Stimulated activated CD4-positive, alpha-beta T cell treated with anti-CD3 and anti-CD28 coated beads, Interleukin-15, amount 100 ng/mL, for 1 hour (primary cell): ENCODE results near the gene NADSYN1.

Source experiments
- DNase-seq, 2 donors: peaks; one replicate each; pipeline ENCODE4 v3.0.0-alpha.2; 2020; ENCODE audit warnings: low read depth in 1 of 2, low spot score in 1 of 2

The NADSYN1 gene

DNA sequence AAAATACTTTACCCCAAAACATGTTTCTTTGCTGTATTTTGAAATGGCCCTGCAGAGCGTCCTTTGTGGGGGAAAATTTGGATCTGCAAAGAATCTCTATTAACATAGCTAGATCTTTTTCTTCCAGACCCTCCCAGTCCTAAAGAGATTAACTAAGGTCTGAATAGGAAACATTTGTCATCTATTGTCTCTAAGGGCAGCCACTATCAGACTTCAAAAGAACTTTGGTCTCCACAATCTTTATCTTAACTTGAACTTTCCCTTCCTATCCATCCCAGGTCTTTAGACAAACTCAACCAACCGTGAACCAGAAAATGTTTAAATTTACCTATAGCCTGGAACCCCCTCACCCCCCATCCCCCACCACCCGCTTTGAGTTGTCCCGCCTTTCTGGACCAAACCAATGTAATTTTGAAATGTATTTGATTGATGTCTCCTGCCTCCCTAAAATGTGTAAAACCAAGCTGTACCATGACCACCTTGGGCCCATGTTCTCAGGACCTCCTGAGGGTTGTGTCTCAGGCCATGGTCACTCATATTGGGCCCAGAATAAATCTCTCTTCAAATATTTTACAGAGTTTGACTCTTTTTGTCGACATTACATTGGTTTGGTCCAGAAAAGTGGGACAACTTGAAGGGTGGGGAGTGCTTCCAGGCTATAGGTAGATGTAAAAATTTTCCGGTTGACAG, 91.7 kb downstream of the NADSYN1 start:
- no peak for DNase-seq

GRCh38 chr11:71545405-71545966, 92.5 kb downstream of the NADSYN1 start:
- no peak for DNase-seq

DNA sequence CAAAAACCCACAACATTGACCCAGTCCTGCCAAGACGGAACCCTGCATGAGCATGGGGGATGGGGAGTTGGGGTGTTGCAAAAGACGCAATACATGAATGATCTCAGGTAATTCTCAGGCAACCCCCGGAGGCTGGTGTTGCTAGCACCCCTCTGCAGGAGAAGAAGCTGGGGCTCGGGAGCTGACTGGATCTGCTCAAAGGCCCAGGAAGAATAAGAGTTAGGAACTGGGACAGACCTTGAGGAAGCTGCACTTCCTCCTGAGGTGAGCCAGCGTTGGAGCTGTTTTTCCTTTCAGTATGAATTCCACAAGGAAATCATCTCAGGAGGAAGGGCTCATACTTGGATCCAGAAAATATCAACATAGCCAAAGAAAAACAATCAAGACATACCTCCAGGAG, 95.1 kb downstream of the NADSYN1 start, which contains the start of gene KRTAP5-9:
KRTAP5-9 (plus strand) TSS at position 301 of the 400 bp plus-strand sequence. CDS start 238 bp downstream, outside the sequence.
- no peak for DNase-seq

DNA sequence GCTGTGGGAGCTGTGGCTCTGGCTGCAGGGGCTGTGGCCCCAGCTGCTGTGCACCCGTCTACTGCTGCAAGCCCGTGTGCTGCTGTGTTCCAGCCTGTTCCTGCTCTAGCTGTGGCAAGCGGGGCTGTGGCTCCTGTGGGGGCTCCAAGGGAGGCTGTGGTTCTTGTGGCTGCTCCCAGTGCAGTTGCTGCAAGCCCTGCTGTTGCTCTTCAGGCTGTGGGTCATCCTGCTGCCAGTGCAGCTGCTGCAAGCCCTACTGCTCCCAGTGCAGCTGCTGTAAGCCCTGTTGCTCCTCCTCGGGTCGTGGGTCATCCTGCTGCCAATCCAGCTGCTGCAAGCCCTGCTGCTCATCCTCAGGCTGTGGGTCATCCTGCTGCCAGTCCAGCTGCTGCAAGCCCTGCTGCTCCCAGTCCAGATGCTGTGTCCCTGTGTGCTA, 95.7 kb downstream of the NADSYN1 start:
- no peak for DNase-seq
